PC-9 (cell line): ENCODE data around the gene IL34. TPM values are rescaled to one million over a fixed set of nuclear protein-coding genes. Genes with fewer than 3 reads are reported as not detected.

Source experiments
- BruUV-seq: library from RNA; stranded (reverse); fragments of 400-500 nt; replicated peaks from 2 replicates; lab custom pipeline; 2021; lab: Mats Ljungman, UMichigan
- CTCF ChIA-PET: fragments of 300-600 bp; sonication (Branson Sonifier 250); formaldehyde crosslinking; loops from one replicate; lab custom pipeline; 2022; ENCODE audit warnings: antibody characterized with exemption; lab: Charles Lee
- POLR2A ChIA-PET: fragments of 300-600 bp; sonication (Branson Sonifier 250); formaldehyde crosslinking; loops from one replicate; lab custom pipeline; 2022; ENCODE audit warnings: antibody characterized with exemption; ENCODE audit not compliant: unreplicated experiment; lab: Charles Lee
- DNase-seq, 2 experiments: peaks; one replicate each; pipeline versions ENCODE4 v3.0.0 to v3.0.0-alpha.2; 2015 to 2022; ENCODE audit warnings: mixed read lengths in 1 of 2
- H2AFZ ChIP-seq: fragments of 200-600 bp; sonication (generic); 2 replicates; pipeline ENCODE4 v1.8.1; 2017; ENCODE audit warnings: antibody characterized with exemption
- H3F3A ChIP-seq: fragments of 200-600 bp; sonication (generic); 2 replicates; pipeline ENCODE4 v1.8.1; 2017; ENCODE audit warnings: antibody characterized with exemption, mild to moderate bottlenecking, low read depth; ENCODE audit not compliant: insufficient read depth
- H3K27ac ChIP-seq: fragments of 200-600 bp; sonication (generic); 2 replicates; pipeline ENCODE4 v1.6.1; 2016; ENCODE audit warnings: mixed run types
- H3K27me3 ChIP-seq: fragments of 200-600 bp; sonication (generic); 2 replicates; pipeline ENCODE4 v1.6.1; 2016; ENCODE audit warnings: low read depth, mixed run types; ENCODE audit not compliant: insufficient read depth
- H3K36me3 ChIP-seq: fragments of 200-600 bp; sonication (generic); 2 replicates; pipeline ENCODE4 v1.6.1; 2016; ENCODE audit warnings: low read depth, mixed run types
- H3K4me1 ChIP-seq: fragments of 200-600 bp; sonication (generic); replicated peaks from 2 replicates; pipeline ENCODE4 v1.6.1; 2016; ENCODE audit warnings: mixed run types; ENCODE audit not compliant: insufficient read depth
- H3K4me2 ChIP-seq: fragments of 200-600 bp; sonication (generic); 2 replicates; pipeline ENCODE4 v1.6.1; 2017; ENCODE audit warnings: mixed run types
- H3K4me3 ChIP-seq: fragments of 200-600 bp; sonication (generic); 2 replicates; pipeline ENCODE4 v1.6.1; 2016; ENCODE audit warnings: mixed run types
- H3K79me2 ChIP-seq: fragments of 200-600 bp; sonication (generic); 2 replicates; pipeline ENCODE4 v1.6.1; 2017; ENCODE audit warnings: low read depth, mixed run types
- H3K9me2 ChIP-seq: fragments of 200-600 bp; sonication (generic); 2 replicates; pipeline ENCODE4 v1.8.1; 2017; ENCODE audit warnings: mild to moderate bottlenecking; ENCODE audit not compliant: insufficient read depth
- H3K9me3 ChIP-seq: fragments of 200-600 bp; sonication (generic); 2 replicates; pipeline ENCODE4 v1.8.1; 2016; ENCODE audit warnings: low read depth; ENCODE audit not compliant: insufficient read depth
- H4K20me1 ChIP-seq: fragments of 200-600 bp; sonication (generic); 2 replicates; pipeline ENCODE4 v1.8.1; 2017; ENCODE audit not compliant: insufficient read depth
- CTCF ChIP-seq: fragments of 200-600 bp; sonication (generic); conservative IDR thresholded peaks from 2 replicates; pipeline ENCODE4 v1.6.1; 2017; ENCODE audit warnings: mixed run types, antibody characterized with exemption, mild to moderate bottlenecking, moderate library complexity
- EZH2 ChIP-seq: fragments of 200-600 bp; sonication (generic); IDR thresholded peaks from 2 replicates; pipeline ENCODE4 v1.8.0; 2017; ENCODE audit warnings: antibody characterized with exemption, low read depth
- intact Hi-C: fragments of 100-400 bp; cut with micrococcal nuclease; formaldehyde crosslinking; loops from one replicate; pipeline ENCODE4 v1.10.0; 2022; ENCODE audit not compliant: unreplicated experiment
- total RNA-seq: library from RNA; stranded (reverse); gene quantifications from 2 replicates; pipeline ENCODE4 v1.2.3, GENCODE V29; 2021

The IL34 gene
- total RNA-seq, 1 experiment from 2014 or later: not detected

GRCh38 chr16:70677499-70678120, 31.3 kb downstream of the IL34 start:
- H4K20me1 ChIP-seq: peaks cover 18% of the 10 kb centered on the region
- no peak overlapping the region for H3K4me3 ChIP-seq
- intact Hi-C loops: no loop called here

GRCh38 chr16:70678121-70678897, 31.9 kb downstream of the IL34 start:
- POLR2A ChIA-PET: no interaction called here
- intact Hi-C loops: no loop called here
- TF ChIP-seq EZH2: no peak
- no peak for TF ChIP-seq CTCF

More at GRCh38 chr16:70677499-70678120, 31.3 kb downstream of the IL34 start:
- Histone ChIP-seq H3F3A (0 out of 2 replicates have a peak, but pooled peaks cover 9% of the 10 kb centered on the region), H3K4me1 (no peaks in the 10 kb centered on the region), H3K27me3 (no peaks in the 10 kb centered on the region), H2AFZ (no peak overlapping the region), H3K36me3 (peaks cover 7% of the 10 kb centered on the region), H3K79me2 (peaks cover 20% of the 10 kb centered on the region), H3K9me3 (no peaks in the 10 kb centered on the region), H3K9me2 (no peaks in the 10 kb centered on the region), H3K27ac (no peak overlapping the region), H3K4me2 (no peak overlapping the region)
- no peak for DNase-seq
- no TSS peak for BruUV-seq
- no peak for TF ChIP-seq CTCF
- TF ChIP-seq EZH2: no peak
- POLR2A ChIA-PET: no interaction called here
- CTCF ChIA-PET: no interaction called here

GRCh38 chr16:70678898-70679670, 32.7 kb downstream of the IL34 start:
- Histone ChIP-seq H3K79me2 (peaks cover 35% of the 10 kb centered on the region), H3K9me2 (no peaks in the 10 kb centered on the region), H3K27me3 (no peaks in the 10 kb centered on the region), H3K4me3 (no peak overlapping the region), H3K4me1 (peaks cover 6% of the 10 kb centered on the region; the same call in 1 of the 2 replicates), H3K9me3 (no peaks in the 10 kb centered on the region), H4K20me1 (peaks cover 30% of the 10 kb centered on the region), H3K27ac (no peak overlapping the region), H2AFZ (no peak overlapping the region), H3K36me3 (no peaks in the 10 kb centered on the region; the same call in 1 of the 2 replicates), H3F3A (no peaks in the 10 kb centered on the region), H3K4me2 (no peak overlapping the region)
- BruUV-seq: no TSS peak
- TF ChIP-seq EZH2: no peak
- TF ChIP-seq CTCF: no peak
- ChIA-PET POLR2A (no interaction called here), CTCF (no interaction called here)
- intact Hi-C loops: no loop called here
- DNase-seq: no peak

More at GRCh38 chr16:70678121-70678897, 31.9 kb downstream of the IL34 start:
- H3F3A ChIP-seq: 0 out of 2 replicates have a peak, but pooled peaks cover 4% of the 10 kb centered on the region
- DNase-seq: no peak
- peaks cover 27% of the 10 kb centered on the region for H3K79me2 ChIP-seq
- no peaks in the 10 kb centered on the region for H3K9me3 ChIP-seq
- no peak overlapping the region for H2AFZ ChIP-seq
- no peaks in the 10 kb centered on the region for H3K4me1 ChIP-seq
- no peak overlapping the region for H3K4me3 ChIP-seq
- H3K36me3 ChIP-seq: peaks cover 5% of the 10 kb centered on the region
- H3K27me3 ChIP-seq: no peaks in the 10 kb centered on the region
- H4K20me1 ChIP-seq: peaks cover 24% of the 10 kb centered on the region
- H3K9me2 ChIP-seq: no peaks in the 10 kb centered on the region
- CTCF ChIA-PET: no interaction called here
- no peak overlapping the region for H3K4me2 ChIP-seq
- no TSS peak for BruUV-seq
- H3K27ac ChIP-seq: no peak overlapping the region
